ENCODE data around the gene PDP2. TPM values are rescaled to one million over a fixed set of nuclear protein-coding genes. Genes with fewer than 3 reads are reported as not detected.

Gene PDP2
- polyA plus RNA-seq, 1 of the 3 experiments (the other 2 are of a cell fraction): 4.7 TPM

DNA sequence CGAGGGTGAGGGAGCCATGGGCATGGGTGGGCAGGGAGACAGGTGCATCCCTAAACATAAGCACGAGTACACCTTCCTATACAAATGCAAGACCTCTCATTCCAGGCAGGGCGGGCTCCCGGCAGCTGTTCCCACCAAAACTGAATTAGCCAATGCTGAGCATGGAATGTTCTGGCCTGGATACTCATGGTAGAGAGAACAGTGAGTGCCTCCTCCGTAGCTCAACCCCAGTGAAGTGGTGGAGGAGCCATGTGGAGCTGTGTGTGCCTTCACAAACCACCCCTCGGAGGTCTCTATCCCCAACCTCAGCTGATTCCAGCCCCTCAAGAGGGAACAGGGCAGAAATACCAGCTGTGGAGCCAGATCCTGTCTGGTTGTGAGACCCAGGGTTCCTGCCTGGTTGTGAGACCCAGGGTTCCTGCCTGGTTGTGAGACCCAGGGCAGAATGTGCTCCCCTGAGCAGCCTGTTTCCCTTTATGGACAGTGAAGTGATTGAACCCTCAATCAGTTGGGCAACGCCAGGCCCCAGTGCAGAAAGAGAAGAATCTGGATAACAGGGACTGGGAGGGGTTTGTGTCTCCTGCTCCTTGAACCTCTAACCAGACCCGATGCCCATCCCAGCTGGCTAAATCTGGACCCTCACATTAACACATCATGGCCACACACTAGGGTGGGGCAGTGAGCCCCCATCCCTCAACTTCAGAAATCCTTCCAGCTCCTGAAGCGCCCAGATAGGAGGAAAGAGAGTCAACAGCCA, 40.8 kb downstream of the PDP2 start:
- H3K79me2 ChIP-seq (ENCODE audit: insufficient read depth): no peaks in the 10 kb centered on the region
- H3K4me1 ChIP-seq (ENCODE audit: control insufficient read depth in 1 of 2, insufficient read depth in 2 of 2, low read depth in 1 of 2, low read length in 1 of 2): no peaks in the 10 kb centered on the region; a peak in 1 of 4 replicates
- ChIA-PET POLR2A (no interaction called here), CTCF (interaction anchor here (1.5 to 13.6 kb wide), 3 partner anchors 20 to 33 kb away, joined by 5 to 174 read pairs (median 5); no protein-coding TSS in a partner anchor)
- H3K4me3 ChIP-seq (ENCODE audit: low read depth in 2 of 2, low read length in 1 of 2): no peak overlapping the region
- no peak overlapping the region for H3K9ac ChIP-seq
- no peak overlapping the region for H3K27ac ChIP-seq (ENCODE audit: low read depth in 2 of 2, low read length in 1 of 2)
- H3K27me3 ChIP-seq (ENCODE audit: insufficient read depth): no peaks in the 10 kb centered on the region
- H3K9me3 ChIP-seq: no peaks in the 10 kb centered on the region
- no peak for DNase-seq
- H4K20me1 ChIP-seq (ENCODE audit: insufficient read depth): no peaks in the 10 kb centered on the region
- H3K36me3 ChIP-seq (replicated peaks in 1 of 2; ENCODE audit: control insufficient read depth in 1 of 2, insufficient read depth in 2 of 2, low read length in 1 of 2): no peaks in the 10 kb centered on the region
- no peaks in the 10 kb centered on the region for H3K9me2 ChIP-seq
- H3F3A ChIP-seq (replicated peaks; ENCODE audit: insufficient read depth): no peaks in the 10 kb centered on the region
- TF ChIP-seq EZH2phosphoT487 (IDR thresholded peaks at IDR 0.05; ENCODE audit: borderline replicate concordance, low read depth) (no peak), NRF1 (IDR thresholded peaks at IDR 0.05; ENCODE audit: low read depth, low read length) (no peak), RXRA (IDR thresholded peaks at IDR 0.05; ENCODE audit: borderline replicate concordance, low read depth) (no peak), SMC3 (IDR thresholded peaks at IDR 0.05; ENCODE audit: low read depth, low read length) (no peak), NFIC (IDR thresholded peaks at IDR 0.05; ENCODE audit: borderline replicate concordance) (no peak), ELF1 (IDR thresholded peaks at IDR 0.05) (no peak), JUND (IDR thresholded peaks at IDR 0.05) (no peak), FOXJ3 (CRISPR knock-in tag; IDR thresholded peaks at IDR 0.05) (no peak), GATA2 (CRISPR knock-in tag; IDR thresholded peaks at IDR 0.05) (no peak), FOXM1 (IDR thresholded peaks at IDR 0.05; ENCODE audit: low read depth) (no peak), YY1 (IDR thresholded peaks at IDR 0.05; ENCODE audit: low read depth) (no peak), GABPA (IDR thresholded peaks at IDR 0.05; ENCODE audit: low read depth) (no peak)
- TF ChIP-seq, protein P1, sequence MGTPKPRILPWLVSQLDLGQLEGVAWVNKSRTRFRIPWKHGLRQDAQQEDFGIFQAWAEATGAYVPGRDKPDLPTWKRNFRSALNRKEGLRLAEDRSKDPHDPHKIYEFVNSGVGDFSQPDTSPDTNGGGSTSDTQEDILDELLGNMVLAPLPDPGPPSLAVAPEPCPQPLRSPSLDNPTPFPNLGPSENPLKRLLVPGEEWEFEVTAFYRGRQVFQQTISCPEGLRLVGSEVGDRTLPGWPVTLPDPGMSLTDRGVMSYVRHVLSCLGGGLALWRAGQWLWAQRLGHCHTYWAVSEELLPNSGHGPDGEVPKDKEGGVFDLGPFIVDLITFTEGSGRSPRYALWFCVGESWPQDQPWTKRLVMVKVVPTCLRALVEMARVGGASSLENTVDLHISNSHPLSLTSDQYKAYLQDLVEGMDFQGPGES (IDR thresholded peaks at IDR 0.05; ENCODE audit: low read depth, low read length): no peak
- TF ChIP-seq, protein P2, sequence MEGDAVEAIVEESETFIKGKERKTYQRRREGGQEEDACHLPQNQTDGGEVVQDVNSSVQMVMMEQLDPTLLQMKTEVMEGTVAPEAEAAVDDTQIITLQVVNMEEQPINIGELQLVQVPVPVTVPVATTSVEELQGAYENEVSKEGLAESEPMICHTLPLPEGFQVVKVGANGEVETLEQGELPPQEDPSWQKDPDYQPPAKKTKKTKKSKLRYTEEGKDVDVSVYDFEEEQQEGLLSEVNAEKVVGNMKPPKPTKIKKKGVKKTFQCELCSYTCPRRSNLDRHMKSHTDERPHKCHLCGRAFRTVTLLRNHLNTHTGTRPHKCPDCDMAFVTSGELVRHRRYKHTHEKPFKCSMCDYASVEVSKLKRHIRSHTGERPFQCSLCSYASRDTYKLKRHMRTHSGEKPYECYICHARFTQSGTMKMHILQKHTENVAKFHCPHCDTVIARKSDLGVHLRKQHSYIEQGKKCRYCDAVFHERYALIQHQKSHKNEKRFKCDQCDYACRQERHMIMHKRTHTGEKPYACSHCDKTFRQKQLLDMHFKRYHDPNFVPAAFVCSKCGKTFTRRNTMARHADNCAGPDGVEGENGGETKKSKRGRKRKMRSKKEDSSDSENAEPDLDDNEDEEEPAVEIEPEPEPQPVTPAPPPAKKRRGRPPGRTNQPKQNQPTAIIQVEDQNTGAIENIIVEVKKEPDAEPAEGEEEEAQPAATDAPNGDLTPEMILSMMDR (IDR thresholded peaks at IDR 0.05): no peak
- TF ChIP-seq, protein P3, sequence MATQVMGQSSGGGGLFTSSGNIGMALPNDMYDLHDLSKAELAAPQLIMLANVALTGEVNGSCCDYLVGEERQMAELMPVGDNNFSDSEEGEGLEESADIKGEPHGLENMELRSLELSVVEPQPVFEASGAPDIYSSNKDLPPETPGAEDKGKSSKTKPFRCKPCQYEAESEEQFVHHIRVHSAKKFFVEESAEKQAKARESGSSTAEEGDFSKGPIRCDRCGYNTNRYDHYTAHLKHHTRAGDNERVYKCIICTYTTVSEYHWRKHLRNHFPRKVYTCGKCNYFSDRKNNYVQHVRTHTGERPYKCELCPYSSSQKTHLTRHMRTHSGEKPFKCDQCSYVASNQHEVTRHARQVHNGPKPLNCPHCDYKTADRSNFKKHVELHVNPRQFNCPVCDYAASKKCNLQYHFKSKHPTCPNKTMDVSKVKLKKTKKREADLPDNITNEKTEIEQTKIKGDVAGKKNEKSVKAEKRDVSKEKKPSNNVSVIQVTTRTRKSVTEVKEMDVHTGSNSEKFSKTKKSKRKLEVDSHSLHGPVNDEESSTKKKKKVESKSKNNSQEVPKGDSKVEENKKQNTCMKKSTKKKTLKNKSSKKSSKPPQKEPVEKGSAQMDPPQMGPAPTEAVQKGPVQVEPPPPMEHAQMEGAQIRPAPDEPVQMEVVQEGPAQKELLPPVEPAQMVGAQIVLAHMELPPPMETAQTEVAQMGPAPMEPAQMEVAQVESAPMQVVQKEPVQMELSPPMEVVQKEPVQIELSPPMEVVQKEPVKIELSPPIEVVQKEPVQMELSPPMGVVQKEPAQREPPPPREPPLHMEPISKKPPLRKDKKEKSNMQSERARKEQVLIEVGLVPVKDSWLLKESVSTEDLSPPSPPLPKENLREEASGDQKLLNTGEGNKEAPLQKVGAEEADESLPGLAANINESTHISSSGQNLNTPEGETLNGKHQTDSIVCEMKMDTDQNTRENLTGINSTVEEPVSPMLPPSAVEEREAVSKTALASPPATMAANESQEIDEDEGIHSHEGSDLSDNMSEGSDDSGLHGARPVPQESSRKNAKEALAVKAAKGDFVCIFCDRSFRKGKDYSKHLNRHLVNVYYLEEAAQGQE (IDR thresholded peaks at IDR 0.05; ENCODE audit: low read depth, low read length): no peak
- TF ChIP-seq, protein P4, sequence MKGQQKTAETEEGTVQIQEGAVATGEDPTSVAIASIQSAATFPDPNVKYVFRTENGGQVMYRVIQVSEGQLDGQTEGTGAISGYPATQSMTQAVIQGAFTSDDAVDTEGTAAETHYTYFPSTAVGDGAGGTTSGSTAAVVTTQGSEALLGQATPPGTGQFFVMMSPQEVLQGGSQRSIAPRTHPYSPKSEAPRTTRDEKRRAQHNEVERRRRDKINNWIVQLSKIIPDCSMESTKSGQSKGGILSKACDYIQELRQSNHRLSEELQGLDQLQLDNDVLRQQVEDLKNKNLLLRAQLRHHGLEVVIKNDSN (IDR thresholded peaks at IDR 0.05; ENCODE audit: borderline replicate concordance, low read depth): no peak
- no peak overlapping the region for H2AFZ ChIP-seq (ENCODE audit: low read depth)
- H3K4me2 ChIP-seq: no peak overlapping the region
- WGBS (ENCODE audit: low lambda C conversion rate): 73% methylated on average over 7 of the region's 9 CpGs
